GM23338 (cell line): ENCODE data around the gene BCL11B.

Source experiments
- CREB1 ChIP-seq: fragments of 250-450 bp; sonication (Bioruptor Pico); IDR thresholded peaks from 2 replicates; pipeline ENCODE4 v1.5.0; 2020; ENCODE audit warnings: low read depth, mild to moderate bottlenecking, moderate library complexity
- EZH2 ChIP-seq: fragments of 200-600 bp; sonication (generic); IDR thresholded peaks from one replicate; pipeline ENCODE4 v1.8.0; 2017; ENCODE audit warnings: antibody characterized with exemption, mild to moderate bottlenecking, low read depth; ENCODE audit not compliant: unreplicated experiment
- EZH2phosphoT487 ChIP-seq: fragments of 200-600 bp; sonication (generic); IDR thresholded peaks from one replicate; pipeline ENCODE4 v1.8.1; 2018; ENCODE audit warnings: antibody characterized with exemption; ENCODE audit not compliant: unreplicated experiment
- JUNB ChIP-seq: IDR thresholded peaks from one replicate; pipeline ENCODE4 v1.6.1; 2016; ENCODE audit warnings: antibody characterized with exemption; ENCODE audit not compliant: unreplicated experiment
- NANOG ChIP-seq: IDR thresholded peaks from 2 replicates; pipeline ENCODE4 v1.6.1; 2016; ENCODE audit warnings: antibody characterized with exemption, borderline replicate concordance
- POLR2AphosphoS5 ChIP-seq: IDR thresholded peaks from 2 replicates; pipeline ENCODE4 v1.6.1; 2016; ENCODE audit warnings: antibody characterized with exemption, low read depth
- STAT1 ChIP-seq: IDR thresholded peaks from one replicate; pipeline ENCODE4 v1.6.1; 2016; ENCODE audit warnings: antibody characterized with exemption; ENCODE audit not compliant: unreplicated experiment
- ZNF114 ChIP-seq: fragments of 250-450 bp; sonication (Bioruptor Pico); IDR thresholded peaks from 2 replicates; pipeline ENCODE4 v1.5.0; 2020; ENCODE audit warnings: mild to moderate bottlenecking, moderate library complexity
- ZNF331 ChIP-seq: fragments of 250-450 bp; sonication (Bioruptor Pico); IDR thresholded peaks from 2 replicates; pipeline ENCODE4 v1.5.0; 2020; ENCODE audit warnings: low read depth, mild to moderate bottlenecking, moderate library complexity
- TF ChIP-seq, protein P1 (sequence below), 2 experiments: fragments of 200-600 bp in 1 of 2; sonication (generic) in 1 of 2; conservative IDR thresholded peaks; 2 replicates each; pipeline versions ENCODE4 v1.5.1 to v1.6.1; 2016 to 2017; ENCODE audit warnings: antibody characterized with exemption in 2 of 2, low read depth in 2 of 2, mild to moderate bottlenecking in 2 of 2, moderate library complexity in 1 of 2
- TF ChIP-seq, protein P2 (sequence below): fragments of 250-450 bp; sonication (Bioruptor Pico); IDR thresholded peaks from 2 replicates; pipeline ENCODE4 v1.5.0; 2020; ENCODE audit warnings: mild to moderate bottlenecking, moderate library complexity
- TF ChIP-seq, protein P3 (sequence below): IDR thresholded peaks from one replicate; pipeline ENCODE4 v1.6.1; 2018; ENCODE audit warnings: antibody characterized with exemption; ENCODE audit not compliant: unreplicated experiment
- TF ChIP-seq, protein P4 (sequence below): IDR thresholded peaks from 2 replicates; pipeline ENCODE4 v1.6.1; 2016; ENCODE audit warnings: antibody characterized with exemption

DNA sequence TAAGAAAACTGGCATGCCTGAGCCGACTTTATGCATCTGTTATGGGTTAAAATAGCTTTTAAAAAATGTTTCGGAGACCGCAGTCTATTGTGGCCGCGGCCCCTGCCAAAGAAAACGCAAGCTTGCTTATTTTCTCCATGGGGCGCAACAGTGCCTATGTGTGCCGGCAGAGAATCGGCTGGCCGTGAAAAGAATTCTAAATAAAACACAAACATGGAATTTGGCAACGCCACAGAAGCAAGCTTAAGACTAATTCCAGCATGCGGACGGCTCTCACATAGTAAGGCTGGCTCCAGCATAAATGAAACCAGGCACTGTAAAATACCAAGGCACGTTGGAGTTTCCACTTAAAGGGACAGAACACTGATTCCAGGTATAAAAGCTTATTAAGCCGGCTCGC lies 56.7 kb downstream of the BCL11B start:
- TF ChIP-seq EZH2phosphoT487 (no peak), EZH2 (no peak), CREB1 (CRISPR knock-in tag) (no peak), POLR2AphosphoS5 (no peak), NANOG (no peak), ZNF331 (no peak), JUNB (no peak), STAT1 (no peak), ZNF114 (CRISPR knock-in tag) (no peak)
- TF ChIP-seq, protein P1, sequence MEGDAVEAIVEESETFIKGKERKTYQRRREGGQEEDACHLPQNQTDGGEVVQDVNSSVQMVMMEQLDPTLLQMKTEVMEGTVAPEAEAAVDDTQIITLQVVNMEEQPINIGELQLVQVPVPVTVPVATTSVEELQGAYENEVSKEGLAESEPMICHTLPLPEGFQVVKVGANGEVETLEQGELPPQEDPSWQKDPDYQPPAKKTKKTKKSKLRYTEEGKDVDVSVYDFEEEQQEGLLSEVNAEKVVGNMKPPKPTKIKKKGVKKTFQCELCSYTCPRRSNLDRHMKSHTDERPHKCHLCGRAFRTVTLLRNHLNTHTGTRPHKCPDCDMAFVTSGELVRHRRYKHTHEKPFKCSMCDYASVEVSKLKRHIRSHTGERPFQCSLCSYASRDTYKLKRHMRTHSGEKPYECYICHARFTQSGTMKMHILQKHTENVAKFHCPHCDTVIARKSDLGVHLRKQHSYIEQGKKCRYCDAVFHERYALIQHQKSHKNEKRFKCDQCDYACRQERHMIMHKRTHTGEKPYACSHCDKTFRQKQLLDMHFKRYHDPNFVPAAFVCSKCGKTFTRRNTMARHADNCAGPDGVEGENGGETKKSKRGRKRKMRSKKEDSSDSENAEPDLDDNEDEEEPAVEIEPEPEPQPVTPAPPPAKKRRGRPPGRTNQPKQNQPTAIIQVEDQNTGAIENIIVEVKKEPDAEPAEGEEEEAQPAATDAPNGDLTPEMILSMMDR (conservative IDR thresholded peaks at IDR 0.05; ENCODE audit: low read depth in 2 of 2): no peak
- TF ChIP-seq, protein P2, sequence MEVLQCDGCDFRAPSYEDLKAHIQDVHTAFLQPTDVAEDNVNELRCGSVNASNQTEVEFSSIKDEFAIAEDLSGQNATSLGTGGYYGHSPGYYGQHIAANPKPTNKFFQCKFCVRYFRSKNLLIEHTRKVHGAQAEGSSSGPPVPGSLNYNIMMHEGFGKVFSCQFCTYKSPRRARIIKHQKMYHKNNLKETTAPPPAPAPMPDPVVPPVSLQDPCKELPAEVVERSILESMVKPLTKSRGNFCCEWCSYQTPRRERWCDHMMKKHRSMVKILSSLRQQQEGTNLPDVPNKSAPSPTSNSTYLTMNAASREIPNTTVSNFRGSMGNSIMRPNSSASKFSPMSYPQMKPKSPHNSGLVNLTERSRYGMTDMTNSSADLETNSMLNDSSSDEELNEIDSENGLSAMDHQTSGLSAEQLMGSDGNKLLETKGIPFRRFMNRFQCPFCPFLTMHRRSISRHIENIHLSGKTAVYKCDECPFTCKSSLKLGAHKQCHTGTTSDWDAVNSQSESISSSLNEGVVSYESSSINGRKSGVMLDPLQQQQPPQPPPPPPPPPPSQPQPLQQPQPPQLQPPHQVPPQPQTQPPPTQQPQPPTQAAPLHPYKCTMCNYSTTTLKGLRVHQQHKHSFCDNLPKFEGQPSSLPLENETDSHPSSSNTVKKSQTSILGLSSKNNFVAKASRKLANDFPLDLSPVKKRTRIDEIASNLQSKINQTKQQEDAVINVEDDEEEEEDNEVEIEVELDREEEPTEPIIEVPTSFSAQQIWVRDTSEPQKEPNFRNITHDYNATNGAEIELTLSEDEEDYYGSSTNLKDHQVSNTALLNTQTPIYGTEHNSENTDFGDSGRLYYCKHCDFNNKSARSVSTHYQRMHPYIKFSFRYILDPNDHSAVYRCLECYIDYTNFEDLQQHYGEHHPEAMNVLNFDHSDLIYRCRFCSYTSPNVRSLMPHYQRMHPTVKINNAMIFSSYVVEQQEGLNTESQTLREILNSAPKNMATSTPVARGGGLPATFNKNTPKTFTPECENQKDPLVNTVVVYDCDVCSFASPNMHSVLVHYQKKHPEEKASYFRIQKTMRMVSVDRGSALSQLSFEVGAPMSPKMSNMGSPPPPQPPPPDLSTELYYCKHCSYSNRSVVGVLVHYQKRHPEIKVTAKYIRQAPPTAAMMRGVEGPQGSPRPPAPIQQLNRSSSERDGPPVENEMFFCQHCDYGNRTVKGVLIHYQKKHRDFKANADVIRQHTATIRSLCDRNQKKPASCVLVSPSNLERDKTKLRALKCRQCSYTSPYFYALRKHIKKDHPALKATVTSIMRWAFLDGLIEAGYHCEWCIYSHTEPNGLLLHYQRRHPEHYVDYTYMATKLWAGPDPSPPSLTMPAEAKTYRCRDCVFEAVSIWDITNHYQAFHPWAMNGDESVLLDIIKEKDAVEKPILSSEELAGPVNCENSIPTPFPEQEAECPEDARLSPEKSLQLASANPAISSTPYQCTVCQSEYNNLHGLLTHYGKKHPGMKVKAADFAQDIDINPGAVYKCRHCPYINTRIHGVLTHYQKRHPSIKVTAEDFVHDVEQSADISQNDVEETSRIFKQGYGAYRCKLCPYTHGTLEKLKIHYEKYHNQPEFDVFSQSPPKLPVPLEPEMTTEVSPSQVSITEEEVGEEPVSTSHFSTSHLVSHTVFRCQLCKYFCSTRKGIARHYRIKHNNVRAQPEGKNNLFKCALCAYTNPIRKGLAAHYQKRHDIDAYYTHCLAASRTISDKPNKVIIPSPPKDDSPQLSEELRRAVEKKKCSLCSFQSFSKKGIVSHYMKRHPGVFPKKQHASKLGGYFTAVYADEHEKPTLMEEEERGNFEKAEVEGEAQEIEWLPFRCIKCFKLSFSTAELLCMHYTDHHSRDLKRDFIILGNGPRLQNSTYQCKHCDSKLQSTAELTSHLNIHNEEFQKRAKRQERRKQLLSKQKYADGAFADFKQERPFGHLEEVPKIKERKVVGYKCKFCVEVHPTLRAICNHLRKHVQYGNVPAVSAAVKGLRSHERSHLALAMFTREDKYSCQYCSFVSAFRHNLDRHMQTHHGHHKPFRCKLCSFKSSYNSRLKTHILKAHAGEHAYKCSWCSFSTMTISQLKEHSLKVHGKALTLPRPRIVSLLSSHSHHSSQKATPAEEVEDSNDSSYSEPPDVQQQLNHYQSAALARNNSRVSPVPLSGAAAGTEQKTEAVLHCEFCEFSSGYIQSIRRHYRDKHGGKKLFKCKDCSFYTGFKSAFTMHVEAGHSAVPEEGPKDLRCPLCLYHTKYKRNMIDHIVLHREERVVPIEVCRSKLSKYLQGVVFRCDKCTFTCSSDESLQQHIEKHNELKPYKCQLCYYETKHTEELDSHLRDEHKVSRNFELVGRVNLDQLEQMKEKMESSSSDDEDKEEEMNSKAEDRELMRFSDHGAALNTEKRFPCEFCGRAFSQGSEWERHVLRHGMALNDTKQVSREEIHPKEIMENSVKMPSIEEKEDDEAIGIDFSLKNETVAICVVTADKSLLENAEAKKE (CRISPR knock-in tag): no peak
- TF ChIP-seq, protein P3, sequence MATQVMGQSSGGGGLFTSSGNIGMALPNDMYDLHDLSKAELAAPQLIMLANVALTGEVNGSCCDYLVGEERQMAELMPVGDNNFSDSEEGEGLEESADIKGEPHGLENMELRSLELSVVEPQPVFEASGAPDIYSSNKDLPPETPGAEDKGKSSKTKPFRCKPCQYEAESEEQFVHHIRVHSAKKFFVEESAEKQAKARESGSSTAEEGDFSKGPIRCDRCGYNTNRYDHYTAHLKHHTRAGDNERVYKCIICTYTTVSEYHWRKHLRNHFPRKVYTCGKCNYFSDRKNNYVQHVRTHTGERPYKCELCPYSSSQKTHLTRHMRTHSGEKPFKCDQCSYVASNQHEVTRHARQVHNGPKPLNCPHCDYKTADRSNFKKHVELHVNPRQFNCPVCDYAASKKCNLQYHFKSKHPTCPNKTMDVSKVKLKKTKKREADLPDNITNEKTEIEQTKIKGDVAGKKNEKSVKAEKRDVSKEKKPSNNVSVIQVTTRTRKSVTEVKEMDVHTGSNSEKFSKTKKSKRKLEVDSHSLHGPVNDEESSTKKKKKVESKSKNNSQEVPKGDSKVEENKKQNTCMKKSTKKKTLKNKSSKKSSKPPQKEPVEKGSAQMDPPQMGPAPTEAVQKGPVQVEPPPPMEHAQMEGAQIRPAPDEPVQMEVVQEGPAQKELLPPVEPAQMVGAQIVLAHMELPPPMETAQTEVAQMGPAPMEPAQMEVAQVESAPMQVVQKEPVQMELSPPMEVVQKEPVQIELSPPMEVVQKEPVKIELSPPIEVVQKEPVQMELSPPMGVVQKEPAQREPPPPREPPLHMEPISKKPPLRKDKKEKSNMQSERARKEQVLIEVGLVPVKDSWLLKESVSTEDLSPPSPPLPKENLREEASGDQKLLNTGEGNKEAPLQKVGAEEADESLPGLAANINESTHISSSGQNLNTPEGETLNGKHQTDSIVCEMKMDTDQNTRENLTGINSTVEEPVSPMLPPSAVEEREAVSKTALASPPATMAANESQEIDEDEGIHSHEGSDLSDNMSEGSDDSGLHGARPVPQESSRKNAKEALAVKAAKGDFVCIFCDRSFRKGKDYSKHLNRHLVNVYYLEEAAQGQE: no peak
- TF ChIP-seq, protein P4, sequence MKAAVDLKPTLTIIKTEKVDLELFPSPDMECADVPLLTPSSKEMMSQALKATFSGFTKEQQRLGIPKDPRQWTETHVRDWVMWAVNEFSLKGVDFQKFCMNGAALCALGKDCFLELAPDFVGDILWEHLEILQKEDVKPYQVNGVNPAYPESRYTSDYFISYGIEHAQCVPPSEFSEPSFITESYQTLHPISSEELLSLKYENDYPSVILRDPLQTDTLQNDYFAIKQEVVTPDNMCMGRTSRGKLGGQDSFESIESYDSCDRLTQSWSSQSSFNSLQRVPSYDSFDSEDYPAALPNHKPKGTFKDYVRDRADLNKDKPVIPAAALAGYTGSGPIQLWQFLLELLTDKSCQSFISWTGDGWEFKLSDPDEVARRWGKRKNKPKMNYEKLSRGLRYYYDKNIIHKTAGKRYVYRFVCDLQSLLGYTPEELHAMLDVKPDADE: no peak
